ENCODE measurements around the gene KRT72.

DNA sequence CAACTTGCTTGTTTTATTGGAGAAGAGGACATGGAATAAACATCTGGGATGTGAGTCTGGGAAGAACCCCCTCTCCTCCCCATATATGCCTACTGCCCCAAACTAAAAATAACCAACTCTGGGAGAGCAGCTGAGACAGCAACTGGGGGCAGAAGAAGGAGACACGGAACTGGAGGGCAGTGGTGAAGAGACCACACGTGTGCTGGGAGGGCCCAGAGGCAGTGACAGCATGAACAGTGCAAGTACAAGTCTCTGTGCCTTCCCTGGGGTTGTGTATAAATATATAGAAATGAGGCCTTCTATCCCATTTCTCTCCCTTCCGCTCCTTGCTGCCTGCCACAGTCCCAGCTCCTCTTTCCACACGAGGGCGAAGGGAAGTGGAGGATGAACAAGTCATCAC lies 21.1 kb upstream of the KRT72 start:
- TF ChIP-seq, protein P1, sequence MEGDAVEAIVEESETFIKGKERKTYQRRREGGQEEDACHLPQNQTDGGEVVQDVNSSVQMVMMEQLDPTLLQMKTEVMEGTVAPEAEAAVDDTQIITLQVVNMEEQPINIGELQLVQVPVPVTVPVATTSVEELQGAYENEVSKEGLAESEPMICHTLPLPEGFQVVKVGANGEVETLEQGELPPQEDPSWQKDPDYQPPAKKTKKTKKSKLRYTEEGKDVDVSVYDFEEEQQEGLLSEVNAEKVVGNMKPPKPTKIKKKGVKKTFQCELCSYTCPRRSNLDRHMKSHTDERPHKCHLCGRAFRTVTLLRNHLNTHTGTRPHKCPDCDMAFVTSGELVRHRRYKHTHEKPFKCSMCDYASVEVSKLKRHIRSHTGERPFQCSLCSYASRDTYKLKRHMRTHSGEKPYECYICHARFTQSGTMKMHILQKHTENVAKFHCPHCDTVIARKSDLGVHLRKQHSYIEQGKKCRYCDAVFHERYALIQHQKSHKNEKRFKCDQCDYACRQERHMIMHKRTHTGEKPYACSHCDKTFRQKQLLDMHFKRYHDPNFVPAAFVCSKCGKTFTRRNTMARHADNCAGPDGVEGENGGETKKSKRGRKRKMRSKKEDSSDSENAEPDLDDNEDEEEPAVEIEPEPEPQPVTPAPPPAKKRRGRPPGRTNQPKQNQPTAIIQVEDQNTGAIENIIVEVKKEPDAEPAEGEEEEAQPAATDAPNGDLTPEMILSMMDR (conservative IDR thresholded peaks at IDR 0.05; ENCODE audit: low read depth, low read length) = no peak
- TF ChIP-seq EZH2 (IDR thresholded peaks at IDR 0.05; ENCODE audit: low read length, unreplicated experiment) = no peak
